Measurements from ENCODE around the gene POLR2E.

DNA sequence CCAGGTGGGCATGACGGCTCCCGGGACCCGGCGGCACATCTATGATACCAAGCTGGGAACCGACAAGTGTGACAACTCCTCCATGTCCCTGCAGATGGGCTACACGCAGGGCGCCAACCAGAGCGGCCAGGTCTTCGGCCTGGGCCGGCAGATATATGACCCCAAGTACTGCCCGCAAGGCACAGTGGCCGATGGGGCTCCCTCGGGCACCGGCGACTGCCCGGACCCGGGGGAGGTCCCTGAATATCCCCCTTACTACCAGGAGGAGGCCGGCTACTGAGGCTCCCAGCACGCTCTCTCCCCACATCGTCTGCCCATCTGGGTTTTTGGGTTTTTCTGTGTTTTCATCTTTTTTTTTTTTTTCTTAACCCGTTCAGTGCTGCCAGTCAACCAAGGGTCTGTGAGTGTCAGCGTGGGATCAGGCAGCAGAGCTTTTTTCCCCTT lies 57.5 kb downstream of the POLR2E start:
- TF ChIP-seq, protein P1, sequence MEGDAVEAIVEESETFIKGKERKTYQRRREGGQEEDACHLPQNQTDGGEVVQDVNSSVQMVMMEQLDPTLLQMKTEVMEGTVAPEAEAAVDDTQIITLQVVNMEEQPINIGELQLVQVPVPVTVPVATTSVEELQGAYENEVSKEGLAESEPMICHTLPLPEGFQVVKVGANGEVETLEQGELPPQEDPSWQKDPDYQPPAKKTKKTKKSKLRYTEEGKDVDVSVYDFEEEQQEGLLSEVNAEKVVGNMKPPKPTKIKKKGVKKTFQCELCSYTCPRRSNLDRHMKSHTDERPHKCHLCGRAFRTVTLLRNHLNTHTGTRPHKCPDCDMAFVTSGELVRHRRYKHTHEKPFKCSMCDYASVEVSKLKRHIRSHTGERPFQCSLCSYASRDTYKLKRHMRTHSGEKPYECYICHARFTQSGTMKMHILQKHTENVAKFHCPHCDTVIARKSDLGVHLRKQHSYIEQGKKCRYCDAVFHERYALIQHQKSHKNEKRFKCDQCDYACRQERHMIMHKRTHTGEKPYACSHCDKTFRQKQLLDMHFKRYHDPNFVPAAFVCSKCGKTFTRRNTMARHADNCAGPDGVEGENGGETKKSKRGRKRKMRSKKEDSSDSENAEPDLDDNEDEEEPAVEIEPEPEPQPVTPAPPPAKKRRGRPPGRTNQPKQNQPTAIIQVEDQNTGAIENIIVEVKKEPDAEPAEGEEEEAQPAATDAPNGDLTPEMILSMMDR (conservative IDR thresholded peaks at IDR 0.05): no peak
- TF ChIP-seq EZH2 (IDR thresholded peaks at IDR 0.05; ENCODE audit: low read depth): no peak
